NCI-H524 (cell line): ENCODE data around the gene GGA2.
"Not testable (repeated sequence)": the region's sequence is repeated elsewhere in the genome, so short reads cannot be mapped to it uniquely, and the experiment has no call there.

Source experiments
- DNase-seq, 2 experiments: peaks; one replicate each; lab custom pipeline; 2025; lab: John Stamatoyannopoulos, UW

GGA2 gene

DNA sequence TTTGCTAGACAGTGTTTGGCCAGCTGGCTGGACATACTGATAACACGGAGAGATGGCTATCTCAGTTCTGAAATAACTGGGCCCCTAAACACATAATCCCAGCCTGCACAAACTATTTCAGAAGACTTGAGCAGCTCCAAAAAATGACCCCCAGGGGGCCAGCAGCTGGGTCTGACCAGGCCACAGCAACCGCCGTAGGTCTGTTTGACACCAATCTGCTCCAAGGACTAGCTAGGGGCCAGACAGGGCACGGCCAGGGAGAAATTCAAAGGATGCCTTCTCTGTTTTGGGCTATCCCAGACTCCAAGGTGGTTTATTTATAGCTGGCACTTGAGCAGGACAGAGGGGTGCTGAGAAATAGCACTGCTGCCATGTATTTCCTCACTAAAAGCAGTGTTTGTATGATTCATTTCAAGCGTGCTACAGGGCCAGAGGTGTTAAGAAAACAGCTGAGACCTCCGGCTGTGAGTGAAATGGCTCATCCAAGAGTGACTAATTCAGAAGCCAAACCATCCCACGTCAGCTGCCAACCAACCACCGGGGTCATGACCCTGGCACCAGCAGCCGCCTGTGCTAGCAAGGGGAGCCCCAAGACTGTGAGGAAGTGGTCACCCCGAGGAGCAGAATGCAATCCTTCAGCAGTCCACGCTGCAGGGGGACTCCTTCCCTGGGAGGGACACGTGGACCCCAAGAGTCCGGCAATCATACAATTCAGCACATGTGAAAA lies 5.7 kb downstream of the GGA2 start:
- no peak for DNase-seq

- no peak for DNase-seq
Measured at GRCh38 chr16:23504076-23504452, 6.2 kb downstream of the GGA2 start.

DNA sequence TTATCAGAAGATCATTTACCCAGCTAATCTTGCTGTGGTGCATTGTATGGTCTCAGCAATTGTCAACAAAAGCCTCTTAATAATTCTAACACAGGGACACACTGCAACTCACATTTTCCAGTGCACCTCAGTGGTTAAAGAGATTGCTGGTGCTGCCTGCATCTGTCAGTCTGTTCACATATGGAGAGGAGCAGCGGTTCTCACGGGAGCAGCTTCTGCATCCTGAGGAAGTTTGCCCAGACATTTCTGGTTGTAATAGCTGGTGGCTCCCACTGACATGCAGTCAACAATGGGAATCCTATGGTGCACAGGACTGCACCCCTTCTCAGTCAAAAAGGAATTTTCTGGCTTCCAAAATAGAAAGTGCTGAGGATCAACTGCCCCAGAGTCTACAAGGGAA lies 7.8 kb downstream of the GGA2 start:
- DNase-seq, result peak in 1 of 2 experiments; percentile 6

GRCh38 chr16:23501291-23501690 lies 9.0 kb downstream of the GGA2 start:
- DNase-seq, result no peak

DNA sequence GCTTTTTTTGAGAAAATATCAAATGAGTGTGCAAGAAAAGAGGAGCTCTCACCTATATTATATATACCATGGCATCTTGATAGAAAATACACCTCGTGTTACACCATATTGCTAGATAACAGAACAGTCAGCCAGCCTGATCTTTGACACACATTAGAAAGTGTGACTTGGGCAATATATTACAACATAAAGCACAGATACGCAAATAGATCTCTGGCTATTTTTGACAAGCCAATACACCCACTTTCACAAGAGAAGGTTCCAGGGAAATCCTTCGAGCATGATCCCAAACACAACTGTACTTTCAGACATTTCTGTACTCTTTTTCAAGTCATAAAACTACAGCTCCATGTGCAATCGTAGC lies 9.4 kb downstream of the GGA2 start:
- DNase-seq, result no peak

- no peak for DNase-seq
Measured at GRCh38 chr16:23500212-23500861, 10.0 kb downstream of the GGA2 start.

DNA sequence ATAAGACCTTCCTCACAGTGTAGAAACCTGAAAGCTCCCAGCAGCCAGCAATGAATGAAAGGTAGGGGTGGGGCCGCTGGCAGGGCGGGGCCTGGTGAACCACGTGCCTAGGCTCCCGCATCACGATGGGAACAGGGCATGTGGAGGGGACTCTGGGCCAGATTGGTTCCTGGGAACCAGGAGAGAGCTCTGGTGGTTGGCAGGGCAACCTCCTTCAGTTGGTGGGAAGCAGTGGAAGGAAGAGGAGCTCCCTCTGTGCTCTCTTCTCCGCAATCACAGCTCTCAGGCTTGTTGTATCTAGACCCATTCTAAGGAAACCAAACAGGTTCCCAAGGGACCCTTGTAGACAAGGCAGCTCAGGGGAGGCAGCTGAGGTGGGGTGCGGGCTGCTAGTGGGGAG lies 10.5 kb downstream of the GGA2 start:
- no peak for DNase-seq

GRCh38 chr16:23498863-23499262 lies 11.4 kb downstream of the GGA2 start:
- DNase-seq, result no peak

GRCh38 chr16:23497543-23497868 lies 12.8 kb downstream of the GGA2 start:
- DNase-seq, result no peak

GRCh38 chr16:23496821-23497542 lies 13.3 kb downstream of the GGA2 start:
- no peak for DNase-seq

DNA sequence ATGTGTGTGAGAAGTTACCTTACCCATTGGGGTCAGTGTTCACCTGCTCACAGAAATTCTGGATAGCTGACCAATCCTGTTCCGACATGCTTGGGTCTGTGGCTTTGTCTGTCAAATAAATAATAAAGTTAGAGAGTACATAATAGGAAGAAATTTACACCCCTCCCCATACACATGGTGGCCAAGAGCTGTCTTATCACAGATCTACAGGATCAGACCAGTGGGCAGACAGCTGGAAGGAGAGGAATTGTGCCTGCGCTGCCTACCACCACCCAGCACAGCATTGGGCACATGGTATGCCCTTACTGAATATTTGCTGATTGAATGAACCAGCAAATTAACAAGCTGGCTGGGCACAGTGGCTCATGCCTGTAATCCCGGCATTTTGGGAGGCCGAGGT lies 14.6 kb downstream of the GGA2 start:
- no peak for DNase-seq

DNA sequence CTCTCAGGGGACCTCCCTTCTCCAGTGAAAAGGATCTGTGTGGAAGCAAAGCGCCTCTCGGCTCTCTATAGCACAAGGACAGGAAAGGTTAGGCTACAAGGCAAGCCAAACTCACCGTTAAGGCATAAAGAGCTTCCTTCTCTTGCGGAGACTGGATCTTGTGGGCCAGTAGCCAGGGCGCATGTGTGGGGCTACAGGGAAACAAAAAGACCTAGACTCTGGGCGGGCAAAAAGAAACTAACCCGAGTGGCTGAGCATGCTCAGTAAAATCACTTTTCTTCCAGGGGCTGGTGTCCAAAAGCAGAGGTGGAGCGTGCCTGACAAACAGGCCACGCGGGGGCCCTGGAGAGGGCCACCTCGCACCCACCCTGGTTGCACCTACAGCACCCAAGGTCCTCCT lies 16.1 kb downstream of the GGA2 start:
- DNase-seq, result no peak

GRCh38 chr16:23491490-23492391 lies 18.6 kb downstream of the GGA2 start:
- no peak for DNase-seq

DNA sequence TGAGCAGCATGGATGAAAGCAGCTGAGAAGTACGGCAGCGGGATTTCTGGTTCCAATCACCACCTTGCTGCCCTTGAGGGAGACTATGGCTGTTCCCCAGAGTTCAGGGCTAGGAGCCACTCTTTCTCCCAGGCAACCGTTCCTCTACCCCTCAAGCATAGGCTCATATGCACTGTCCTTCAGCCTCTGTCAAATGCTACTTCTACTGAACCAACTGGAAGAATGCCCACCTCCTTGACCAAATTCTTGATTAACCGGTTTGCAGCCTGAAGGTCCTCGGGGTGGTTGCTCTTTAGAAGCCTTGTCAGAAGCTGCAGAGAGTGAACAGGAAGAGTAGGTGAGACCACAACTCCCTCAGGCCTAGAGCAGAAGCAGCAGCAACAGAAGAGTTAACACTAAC lies 23.8 kb downstream of the GGA2 start:
- no peak for DNase-seq

DNA sequence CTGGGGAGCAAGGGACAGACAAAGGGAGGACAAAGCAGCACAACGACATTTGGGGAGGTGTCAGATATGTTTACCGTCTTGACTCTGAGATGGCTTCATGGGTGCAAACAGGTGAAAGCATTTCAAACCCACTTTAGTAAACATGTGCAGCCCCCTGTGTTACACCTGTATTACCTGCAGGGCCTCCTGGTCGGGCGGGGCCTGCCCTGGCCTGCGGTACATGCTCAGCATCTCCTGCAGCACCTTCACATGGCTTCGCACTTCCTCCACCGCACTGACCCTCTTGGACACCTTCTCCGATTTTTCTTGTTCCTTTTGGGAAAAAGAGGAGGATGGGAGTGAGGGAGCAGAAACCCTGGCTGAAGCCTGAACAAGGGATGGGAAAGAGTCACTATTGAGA lies 24.5 kb downstream of the GGA2 start:
- no peak for DNase-seq

DNA sequence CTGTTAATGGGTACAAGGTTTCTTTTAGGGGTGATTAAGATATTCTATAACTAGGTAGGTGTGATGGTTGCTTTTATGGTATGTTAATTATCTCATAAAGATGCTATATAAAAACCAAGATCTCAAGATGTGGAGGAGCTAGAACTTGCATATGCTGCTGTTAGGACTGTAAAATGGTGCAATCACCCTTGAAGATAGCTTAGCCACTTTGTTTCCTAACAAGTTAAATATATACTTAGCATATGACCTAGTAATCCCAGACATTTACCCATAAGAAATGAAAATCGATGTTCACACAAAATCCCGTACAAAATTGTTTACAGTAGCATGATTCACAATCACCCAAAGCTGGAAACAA lies 25.1 kb downstream of the GGA2 start:
- no peak for DNase-seq

DNA sequence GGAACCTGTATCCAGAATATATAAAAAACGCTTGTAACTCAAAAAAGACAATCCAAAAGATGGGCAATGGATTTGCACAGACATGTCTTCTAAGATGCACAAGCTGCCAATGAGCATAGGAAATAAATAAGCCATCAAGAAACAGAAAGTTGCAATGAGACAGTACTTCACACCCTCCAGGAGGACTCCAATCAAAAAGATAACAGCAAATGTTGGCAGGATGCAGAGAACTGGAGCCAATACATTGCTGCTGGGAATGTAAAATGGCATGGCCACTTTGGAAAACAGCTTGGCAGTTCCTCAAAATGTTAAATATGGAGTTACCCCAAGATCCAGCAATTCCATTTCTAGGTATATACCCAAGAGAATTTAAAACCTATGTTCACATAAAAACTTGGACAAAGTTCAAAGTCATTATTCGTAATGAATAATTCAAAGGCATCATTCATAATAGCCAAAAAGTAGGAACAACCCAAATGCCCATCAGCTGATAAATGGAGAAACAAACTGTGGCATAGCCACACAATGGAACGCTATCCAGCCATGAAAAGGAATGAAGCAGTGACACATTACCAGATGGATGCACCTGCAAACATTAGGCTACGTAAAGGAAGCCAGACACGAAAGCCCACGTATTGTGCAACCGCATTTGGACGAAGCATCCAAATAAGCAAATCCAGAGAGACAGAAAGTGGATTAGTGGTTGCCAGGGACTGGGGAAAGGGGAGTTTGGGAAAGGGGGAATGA lies 25.6 kb downstream of the GGA2 start:
- no peak for DNase-seq

GRCh38 chr16:23483492-23483891 lies 26.8 kb downstream of the GGA2 start:
- DNase-seq, result not testable (repeated sequence)

- DNase-seq, result no peak
Measured at GRCh38 chr16:23482778-23483177, 27.5 kb downstream of the GGA2 start.

- no peak for DNase-seq
Measured at GRCh38 chr16:23480257-23480656, 30.0 kb downstream of the GGA2 start.

DNA sequence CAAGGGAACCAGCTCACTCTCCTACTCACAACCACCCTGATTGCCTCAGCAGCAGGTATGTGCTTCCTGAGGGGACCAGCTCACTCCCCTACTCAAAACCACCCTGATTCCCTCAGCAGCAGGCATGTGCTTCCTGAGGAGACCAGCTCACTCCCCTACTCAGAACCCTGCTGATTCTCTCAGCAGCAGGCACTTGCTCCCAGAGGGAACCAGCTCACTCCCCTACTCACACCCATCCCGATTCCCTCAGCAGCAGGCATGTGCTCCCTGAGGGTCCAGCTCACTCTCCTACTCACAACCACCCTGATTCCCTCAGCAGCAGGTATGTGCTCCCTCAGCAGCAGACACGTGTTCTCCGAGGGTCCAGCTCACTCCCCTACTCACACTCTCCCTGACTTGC lies 31.2 kb downstream of the GGA2 start:
- no peak for DNase-seq

DNA sequence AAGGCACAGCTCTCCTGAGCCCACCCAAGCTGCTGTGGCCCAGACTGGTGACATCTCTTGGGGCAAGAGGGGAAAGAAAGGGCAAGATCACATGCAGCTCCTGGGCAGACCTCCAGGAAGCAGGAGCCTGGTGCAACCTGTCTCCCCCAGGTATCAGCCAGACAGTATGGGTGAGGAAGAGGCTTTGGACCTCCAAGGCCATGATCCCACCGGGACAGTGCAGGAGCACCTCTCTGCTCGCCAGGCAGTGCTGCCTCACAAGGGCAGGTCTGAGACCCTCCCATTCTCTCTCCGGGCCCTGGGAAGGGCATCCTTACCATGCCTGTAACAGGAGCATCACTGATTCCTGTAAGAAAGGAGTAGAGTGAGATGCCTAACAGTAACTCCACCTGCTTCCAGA lies 31.7 kb downstream of the GGA2 start:
- DNase-seq, result no peak
